ENCODE data around the gene CP.

CP gene

DNA sequence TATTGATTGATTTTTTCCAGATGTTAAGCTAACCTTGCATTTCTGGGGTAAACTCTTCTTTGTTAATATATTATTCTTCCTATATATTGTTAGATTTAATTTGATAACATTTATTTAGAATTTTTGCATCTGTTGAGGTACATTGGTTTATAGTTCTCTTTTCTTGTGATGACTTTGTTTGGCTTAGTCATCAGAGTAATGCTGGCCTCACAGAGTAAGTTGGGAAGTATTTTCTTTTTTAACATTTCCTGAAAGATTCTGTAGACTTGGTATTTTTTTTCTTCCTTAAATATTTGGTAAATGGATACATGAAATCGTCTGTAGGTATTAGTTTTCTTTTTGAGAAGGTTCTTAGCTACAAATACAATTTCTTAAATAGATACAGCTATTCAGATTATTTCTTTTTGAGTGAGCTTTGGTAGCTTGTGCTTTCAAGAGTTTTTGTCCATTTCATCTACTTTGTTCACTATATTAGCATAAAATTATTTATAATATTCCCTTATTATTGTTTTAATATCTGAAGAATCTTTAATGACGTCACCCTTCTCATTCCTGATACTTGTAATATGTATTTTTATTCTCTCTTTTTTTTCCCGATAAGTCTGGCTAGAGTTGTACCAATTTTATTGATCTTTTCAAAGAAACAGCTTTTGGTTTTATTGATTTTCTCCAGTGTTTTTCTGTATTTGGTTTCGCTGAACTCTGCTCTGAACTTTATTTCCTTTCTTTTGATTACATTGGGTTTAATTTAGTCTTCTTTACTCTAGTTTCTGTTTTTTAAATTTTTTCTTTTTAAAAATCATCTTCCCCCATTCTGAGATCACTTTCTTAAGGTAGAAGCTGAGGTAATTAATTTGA is 98.7 kb downstream of the CP start:
- DNase-seq (ENCODE audit: low read depth in 2 of 2), result no peak
